Panc1 (cell line): ENCODE measurements around the gene ZNF214. TPM values are rescaled to one million over a fixed set of nuclear protein-coding genes. Genes with fewer than 3 reads are reported as not detected.

ENCODE experiments used
- ATAC-seq: fragments of 200-7000 bp; cut with Tn5 transposase; 2 replicates; pipeline ENCODE4 v1.9.1; 2020; ENCODE audit warnings: mild to moderate bottlenecking, moderate library complexity
- BruUV-seq: library from RNA; stranded (reverse); fragments of 400-500 nt; replicated peaks from 2 replicates; lab custom pipeline; 2021; lab: Mats Ljungman, UMichigan
- CTCF ChIA-PET: fragments of 300-600 bp; sonication (Branson Sonifier 250); formaldehyde crosslinking; loops from one replicate; lab custom pipeline; 2022; ENCODE audit warnings: antibody characterized with exemption; lab: Charles Lee
- POLR2A ChIA-PET: fragments of 300-600 bp; sonication (Branson Sonifier 250); formaldehyde crosslinking; loops from one replicate; lab custom pipeline; 2022; ENCODE audit warnings: antibody characterized with exemption; lab: Charles Lee
- DNase-seq: peaks from one replicate; pipeline ENCODE4 v3.0.0-alpha.2; 2010; ENCODE audit warnings: low read depth, low spot score
- H3K27ac ChIP-seq: 2 replicates; pipeline ENCODE4 v1.5.1; 2011; ENCODE audit warnings: mild to moderate bottlenecking, low read length, inconsistent platforms
- H3K27me3 ChIP-seq: fragments of 200-500 bp; sonication (Bioruptor generic); 2 replicates; pipeline ENCODE4 v1.6.0; 2014; ENCODE audit warnings: low read length, inconsistent platforms; ENCODE audit not compliant: control insufficient read depth, insufficient read depth
- H3K36me3 ChIP-seq: fragments of 200-500 bp; sonication (Bioruptor generic); 2 replicates; pipeline ENCODE4 v1.5.1; 2014; ENCODE audit warnings: inconsistent platforms, mild to moderate bottlenecking, low read length, moderate library complexity; ENCODE audit not compliant: control insufficient read depth, insufficient read depth
- H3K4me1 ChIP-seq: 2 replicates; pipeline ENCODE4 v1.5.1; 2011; ENCODE audit warnings: inconsistent platforms, mild to moderate bottlenecking, low read length, moderate library complexity; ENCODE audit not compliant: control insufficient read depth, insufficient read depth
- H3K4me3 ChIP-seq, 2 experiments: 2 replicates each; pipeline ENCODE4 v1.5.1; 2011 to 2012; ENCODE audit warnings: low read depth in 2 of 2, low read length in 2 of 2, mild to moderate bottlenecking in 2 of 2, inconsistent platforms in 1 of 2, moderate library complexity in 1 of 2
- H3K9me3 ChIP-seq: fragments of 200-500 bp; sonication (Bioruptor generic); 2 replicates; pipeline ENCODE4 v1.5.1; 2014; ENCODE audit warnings: low read depth, mild to moderate bottlenecking, inconsistent platforms, low read length, moderate library complexity; ENCODE audit not compliant: control insufficient read depth, insufficient read depth
- POLR2AphosphoS5 ChIP-seq: IDR thresholded peaks from 2 replicates; pipeline ENCODE4 v1.6.1; 2012; ENCODE audit warnings: mild to moderate bottlenecking, low read depth, low read length, moderate library complexity
- SIN3A ChIP-seq: IDR thresholded peaks from 2 replicates; pipeline ENCODE4 v1.6.1; 2012; ENCODE audit warnings: low read depth, mild to moderate bottlenecking, low read length, moderate library complexity, borderline replicate concordance; ENCODE audit not compliant: insufficient read depth
- TCF7L2 ChIP-seq: IDR thresholded peaks from 2 replicates; pipeline ENCODE4 v1.6.1; 2011; ENCODE audit warnings: mild to moderate bottlenecking, low read depth, low read length, inconsistent platforms
- in situ Hi-C: cut with HindIII; loops from 2 replicates; pipeline ENCODE4 v1.10.0; 2016; ENCODE audit warnings: low sequenced_read_pairs, low pct_unique_long_range_greater_than_20kb
- intact Hi-C: fragments of 100-400 bp; cut with micrococcal nuclease; formaldehyde crosslinking; loops from one replicate; pipeline ENCODE4 v1.10.0; 2022; ENCODE audit not compliant: unreplicated experiment
- total RNA-seq: library from RNA; stranded (reverse); gene quantifications from one replicate; pipeline ENCODE4 v1.2.1, GENCODE V29; 2021; ENCODE audit not compliant: unreplicated experiment
- TF ChIP-seq, protein P1 (sequence below), 2 experiments: IDR thresholded peaks; 2 replicates each; pipeline ENCODE4 v1.6.1; 2011 to 2012; ENCODE audit warnings: low read depth in 2 of 2, control low read depth in 1 of 2, low read length in 1 of 2, mild to moderate bottlenecking in 1 of 2, moderate library complexity in 1 of 2; ENCODE audit not compliant: insufficient read depth in 1 of 2
- TF ChIP-seq, protein P2 (sequence below): fragments of 450-650 bp; IDR thresholded peaks from 2 replicates; pipeline ENCODE4 v1.5.1; 2017; ENCODE audit warnings: mild to moderate bottlenecking

Gene ZNF214
- total RNA-seq, 1 experiment from 2014 or later, result 3.0 TPM

DNA sequence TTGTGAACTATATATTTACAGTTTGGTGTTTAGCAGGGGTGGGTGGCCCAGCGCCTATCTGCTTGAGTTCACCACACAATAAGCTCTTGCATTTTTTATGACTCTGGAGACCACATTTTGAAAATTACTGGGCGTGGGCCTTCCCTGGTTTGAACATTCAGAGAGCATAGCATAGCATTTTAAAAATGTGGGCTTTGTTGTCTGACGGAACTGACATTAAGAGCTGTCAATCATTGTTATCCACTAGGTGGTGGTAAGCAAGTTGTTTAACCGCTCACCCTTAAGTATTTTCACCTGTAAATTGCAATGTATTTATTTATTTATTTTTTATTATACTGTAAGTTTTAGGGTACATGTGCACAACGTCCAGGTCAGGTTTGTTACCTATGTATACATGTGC lies 1.2 kb upstream of the ZNF214 start:
- ChIA-PET CTCF (no interaction called here), POLR2A (no interaction called here)
- Histone ChIP-seq H3K4me3 (no peak overlapping the region), H3K36me3 (no peaks in the 10 kb centered on the region), H3K9me3 (no peaks in the 10 kb centered on the region), H3K27ac (no peak overlapping the region; the same call in 1 of the 2 replicates), H3K27me3 (peaks cover 9% of the 10 kb centered on the region), H3K4me1 (peaks cover 11% of the 10 kb centered on the region; the same call in 1 of the 2 replicates)
- in situ Hi-C loops (no loop called here), intact Hi-C loops (no loop called here)
- DNase-seq (no peak), ATAC-seq (no peak)
- no peak for TF ChIP-seq TCF7L2
- TF ChIP-seq, protein P1, sequence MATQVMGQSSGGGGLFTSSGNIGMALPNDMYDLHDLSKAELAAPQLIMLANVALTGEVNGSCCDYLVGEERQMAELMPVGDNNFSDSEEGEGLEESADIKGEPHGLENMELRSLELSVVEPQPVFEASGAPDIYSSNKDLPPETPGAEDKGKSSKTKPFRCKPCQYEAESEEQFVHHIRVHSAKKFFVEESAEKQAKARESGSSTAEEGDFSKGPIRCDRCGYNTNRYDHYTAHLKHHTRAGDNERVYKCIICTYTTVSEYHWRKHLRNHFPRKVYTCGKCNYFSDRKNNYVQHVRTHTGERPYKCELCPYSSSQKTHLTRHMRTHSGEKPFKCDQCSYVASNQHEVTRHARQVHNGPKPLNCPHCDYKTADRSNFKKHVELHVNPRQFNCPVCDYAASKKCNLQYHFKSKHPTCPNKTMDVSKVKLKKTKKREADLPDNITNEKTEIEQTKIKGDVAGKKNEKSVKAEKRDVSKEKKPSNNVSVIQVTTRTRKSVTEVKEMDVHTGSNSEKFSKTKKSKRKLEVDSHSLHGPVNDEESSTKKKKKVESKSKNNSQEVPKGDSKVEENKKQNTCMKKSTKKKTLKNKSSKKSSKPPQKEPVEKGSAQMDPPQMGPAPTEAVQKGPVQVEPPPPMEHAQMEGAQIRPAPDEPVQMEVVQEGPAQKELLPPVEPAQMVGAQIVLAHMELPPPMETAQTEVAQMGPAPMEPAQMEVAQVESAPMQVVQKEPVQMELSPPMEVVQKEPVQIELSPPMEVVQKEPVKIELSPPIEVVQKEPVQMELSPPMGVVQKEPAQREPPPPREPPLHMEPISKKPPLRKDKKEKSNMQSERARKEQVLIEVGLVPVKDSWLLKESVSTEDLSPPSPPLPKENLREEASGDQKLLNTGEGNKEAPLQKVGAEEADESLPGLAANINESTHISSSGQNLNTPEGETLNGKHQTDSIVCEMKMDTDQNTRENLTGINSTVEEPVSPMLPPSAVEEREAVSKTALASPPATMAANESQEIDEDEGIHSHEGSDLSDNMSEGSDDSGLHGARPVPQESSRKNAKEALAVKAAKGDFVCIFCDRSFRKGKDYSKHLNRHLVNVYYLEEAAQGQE (IDR thresholded peaks at IDR 0.05; ENCODE audit: insufficient read depth in 1 of 2, low read depth in 2 of 2, low read length in 1 of 2), result no peak
- no peak for TF ChIP-seq POLR2AphosphoS5
- no peak for TF ChIP-seq SIN3A
- TF ChIP-seq, protein P2, sequence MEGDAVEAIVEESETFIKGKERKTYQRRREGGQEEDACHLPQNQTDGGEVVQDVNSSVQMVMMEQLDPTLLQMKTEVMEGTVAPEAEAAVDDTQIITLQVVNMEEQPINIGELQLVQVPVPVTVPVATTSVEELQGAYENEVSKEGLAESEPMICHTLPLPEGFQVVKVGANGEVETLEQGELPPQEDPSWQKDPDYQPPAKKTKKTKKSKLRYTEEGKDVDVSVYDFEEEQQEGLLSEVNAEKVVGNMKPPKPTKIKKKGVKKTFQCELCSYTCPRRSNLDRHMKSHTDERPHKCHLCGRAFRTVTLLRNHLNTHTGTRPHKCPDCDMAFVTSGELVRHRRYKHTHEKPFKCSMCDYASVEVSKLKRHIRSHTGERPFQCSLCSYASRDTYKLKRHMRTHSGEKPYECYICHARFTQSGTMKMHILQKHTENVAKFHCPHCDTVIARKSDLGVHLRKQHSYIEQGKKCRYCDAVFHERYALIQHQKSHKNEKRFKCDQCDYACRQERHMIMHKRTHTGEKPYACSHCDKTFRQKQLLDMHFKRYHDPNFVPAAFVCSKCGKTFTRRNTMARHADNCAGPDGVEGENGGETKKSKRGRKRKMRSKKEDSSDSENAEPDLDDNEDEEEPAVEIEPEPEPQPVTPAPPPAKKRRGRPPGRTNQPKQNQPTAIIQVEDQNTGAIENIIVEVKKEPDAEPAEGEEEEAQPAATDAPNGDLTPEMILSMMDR, result no peak; the same call in 1 of the 2 replicates
- BruUV-seq, result no TSS peak

- peak overlapping the region; percentile 75 to 97 for H3K4me3 ChIP-seq
Observed at GRCh38 chr11:7019500-7020182, 505 bp downstream of the ZNF214 start.

More at GRCh38 chr11:7019500-7020182, 505 bp downstream of the ZNF214 start:
- peaks cover 11% of the 10 kb centered on the region; the same call in 1 of the 2 replicates for H3K4me1 ChIP-seq
- ChIA-PET POLR2A (interaction anchor here (0.9 kb wide), 1 partner anchor 130 kb away, joined by 3 read pairs; no protein-coding TSS in a partner anchor), CTCF (interaction anchor here (0.9 kb wide), 1 partner anchor 265 kb away, joined by 4 read pairs; no protein-coding TSS in a partner anchor)
- H3K27me3 ChIP-seq, result peaks cover 3% of the 10 kb centered on the region; the same call in 1 of the 2 replicates
- H3K36me3 ChIP-seq, result no peaks in the 10 kb centered on the region
- H3K27ac ChIP-seq, result peak overlapping the region; percentile 89
- TF ChIP-seq, protein P1 (IDR thresholded peaks at IDR 0.05; ENCODE audit: insufficient read depth in 1 of 2, low read depth in 2 of 2, low read length in 1 of 2), result no peak
- no peak for TF ChIP-seq TCF7L2
- TF ChIP-seq POLR2AphosphoS5, result no peak
- TF ChIP-seq, protein P2, result no peak
- no peak for TF ChIP-seq SIN3A
- DNase-seq, result no peak
- in situ Hi-C loops (no loop called here), intact Hi-C loops (no loop called here)
- TSS peak; percentile 84 for BruUV-seq
- H3K9me3 ChIP-seq, result no peaks in the 10 kb centered on the region
- ATAC-seq, result peak; percentile 52
